AG10803 (cell line): ENCODE measurements around the gene INO80E.
"Not testable (repeated sequence)": the region's sequence is repeated elsewhere in the genome, so short reads cannot be mapped to it uniquely, and the experiment has no call there.

Experiments
- DNase-seq: peaks from one replicate; pipeline ENCODE4 v3.0.0; 2010; ENCODE audit warnings: low read depth
- H3K4me3 ChIP-seq: 2 replicates; pipeline ENCODE4 v1.5.1; 2011; ENCODE audit warnings: mild to moderate bottlenecking, low read length, control low read depth
- TF ChIP-seq, protein P1 (sequence below): conservative IDR thresholded peaks from 2 replicates; pipeline ENCODE4 v1.5.1; 2011; ENCODE audit warnings: mild to moderate bottlenecking, low read length, control low read depth, inconsistent platforms

The INO80E gene

DNA sequence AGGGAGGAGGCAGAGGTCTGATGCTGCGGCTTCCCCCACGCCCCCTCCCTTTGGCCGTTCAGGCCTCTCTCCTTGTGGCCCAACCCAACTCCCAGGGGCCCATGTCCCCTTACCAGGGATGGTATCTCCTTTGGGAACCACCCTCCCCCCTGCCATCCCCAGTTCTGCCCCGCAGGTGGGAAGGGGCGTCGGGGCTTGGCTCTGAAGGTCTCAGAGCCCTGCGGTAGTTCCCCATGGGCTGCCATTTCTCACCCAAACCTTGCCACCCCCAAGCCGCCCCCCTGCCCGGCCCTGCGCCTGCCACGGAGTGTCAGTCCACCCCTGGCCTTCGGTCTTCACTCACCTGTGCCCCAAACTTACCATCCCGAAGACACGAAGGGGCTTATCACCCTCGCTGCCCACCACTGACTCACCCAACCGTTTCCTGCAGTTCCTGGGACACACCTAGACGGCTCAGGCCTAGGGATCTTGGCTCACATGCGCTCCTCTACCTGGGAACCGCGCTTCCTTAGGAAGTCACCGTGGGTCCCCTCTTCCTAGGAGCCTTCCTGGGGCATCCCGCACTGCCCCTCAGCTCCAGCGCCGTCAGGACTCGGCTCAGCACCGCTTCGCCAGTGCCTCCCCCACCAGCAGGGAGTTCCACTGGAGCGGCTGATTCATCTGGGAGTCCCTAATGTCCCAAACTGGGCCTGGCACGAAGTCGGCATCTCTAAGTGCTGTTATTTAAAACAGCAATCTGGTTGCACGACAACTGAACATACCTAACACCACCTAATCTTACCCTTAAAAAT, 15.9 kb downstream of the INO80E start:
- DNase-seq: no peak
- no peak overlapping the region for H3K4me3 ChIP-seq
- TF ChIP-seq, protein P1, sequence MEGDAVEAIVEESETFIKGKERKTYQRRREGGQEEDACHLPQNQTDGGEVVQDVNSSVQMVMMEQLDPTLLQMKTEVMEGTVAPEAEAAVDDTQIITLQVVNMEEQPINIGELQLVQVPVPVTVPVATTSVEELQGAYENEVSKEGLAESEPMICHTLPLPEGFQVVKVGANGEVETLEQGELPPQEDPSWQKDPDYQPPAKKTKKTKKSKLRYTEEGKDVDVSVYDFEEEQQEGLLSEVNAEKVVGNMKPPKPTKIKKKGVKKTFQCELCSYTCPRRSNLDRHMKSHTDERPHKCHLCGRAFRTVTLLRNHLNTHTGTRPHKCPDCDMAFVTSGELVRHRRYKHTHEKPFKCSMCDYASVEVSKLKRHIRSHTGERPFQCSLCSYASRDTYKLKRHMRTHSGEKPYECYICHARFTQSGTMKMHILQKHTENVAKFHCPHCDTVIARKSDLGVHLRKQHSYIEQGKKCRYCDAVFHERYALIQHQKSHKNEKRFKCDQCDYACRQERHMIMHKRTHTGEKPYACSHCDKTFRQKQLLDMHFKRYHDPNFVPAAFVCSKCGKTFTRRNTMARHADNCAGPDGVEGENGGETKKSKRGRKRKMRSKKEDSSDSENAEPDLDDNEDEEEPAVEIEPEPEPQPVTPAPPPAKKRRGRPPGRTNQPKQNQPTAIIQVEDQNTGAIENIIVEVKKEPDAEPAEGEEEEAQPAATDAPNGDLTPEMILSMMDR: no peak

DNA sequence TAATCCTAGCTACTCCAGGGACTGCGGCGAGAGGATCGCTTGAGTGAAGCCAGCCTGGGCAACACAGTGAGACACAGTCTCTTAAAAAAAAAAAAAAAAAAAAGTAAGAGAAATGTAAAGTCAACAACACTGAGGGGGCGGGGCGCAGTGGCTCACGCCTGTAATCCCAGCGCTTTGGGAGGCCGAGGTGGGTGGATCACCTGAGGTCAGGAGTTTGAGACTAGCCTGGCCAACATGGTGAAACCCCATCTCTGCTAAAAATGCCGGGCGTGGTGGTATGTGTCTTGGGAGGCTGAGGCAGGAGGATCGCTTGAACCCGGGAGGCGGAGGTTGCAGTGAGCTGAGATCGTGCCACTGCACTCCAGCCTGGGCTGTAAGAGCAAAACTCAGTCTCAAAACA, 16.6 kb downstream of the INO80E start:
- DNase-seq, H3K4me3 ChIP-seq: not testable (repeated sequence)

DNA sequence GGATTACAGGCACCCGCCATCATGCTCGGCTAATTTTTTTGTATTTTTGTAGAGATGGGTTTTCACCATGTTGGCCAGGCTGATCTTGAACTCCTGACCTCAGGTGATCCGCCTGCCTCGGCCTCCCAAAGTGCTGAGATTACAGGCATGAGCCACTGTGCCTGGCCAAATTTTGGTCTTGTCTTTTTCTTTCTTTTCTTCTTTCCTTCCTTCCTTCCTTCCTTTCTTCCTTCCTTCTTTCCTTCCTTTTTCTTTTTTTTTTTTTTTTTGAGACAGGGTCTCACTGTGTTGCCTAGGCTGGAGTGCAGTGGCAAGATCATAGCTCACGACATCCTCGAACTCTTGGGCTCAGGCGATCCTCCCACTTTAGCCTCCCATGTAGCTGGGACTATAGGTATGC, 19.4 kb downstream of the INO80E start:
- DNase-seq, H3K4me3 ChIP-seq: not testable (repeated sequence)

DNA sequence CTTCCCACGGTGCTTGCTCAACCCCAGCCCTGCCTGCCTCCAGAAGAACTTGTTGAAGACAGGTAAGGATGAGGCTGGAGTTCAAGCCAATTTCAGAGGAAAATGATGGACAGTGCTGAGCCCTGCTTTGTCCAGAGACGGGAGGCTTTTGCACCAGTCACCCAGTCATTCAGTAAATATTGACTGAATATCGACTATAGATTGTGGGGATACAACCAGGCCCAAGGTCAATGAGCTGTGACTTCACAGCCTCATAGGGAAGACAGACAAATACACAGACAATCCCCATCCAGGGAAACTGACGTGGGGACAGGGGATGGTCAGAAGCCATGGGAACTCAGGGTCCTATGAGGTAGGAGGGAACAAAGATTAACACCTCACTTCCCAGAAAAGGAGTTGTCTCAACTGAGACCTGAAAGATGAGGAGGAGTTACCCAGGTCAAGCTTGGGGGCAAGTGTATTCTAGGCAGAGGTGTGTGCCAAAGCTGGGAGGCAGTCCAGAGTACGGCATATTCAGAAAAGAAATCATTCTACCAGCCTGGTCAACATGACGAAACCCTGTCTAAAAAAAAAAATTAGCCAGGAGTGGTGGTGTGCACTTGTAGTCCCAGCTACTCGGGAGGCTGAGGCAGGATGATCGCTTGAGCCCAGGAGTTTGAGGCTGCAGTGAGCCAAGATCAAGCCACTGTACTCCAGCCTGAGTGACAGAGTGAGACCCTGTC, 20.7 kb downstream of the INO80E start:
- no peak overlapping the region for H3K4me3 ChIP-seq
- TF ChIP-seq, protein P1: no peak
- DNase-seq: no peak

DNA sequence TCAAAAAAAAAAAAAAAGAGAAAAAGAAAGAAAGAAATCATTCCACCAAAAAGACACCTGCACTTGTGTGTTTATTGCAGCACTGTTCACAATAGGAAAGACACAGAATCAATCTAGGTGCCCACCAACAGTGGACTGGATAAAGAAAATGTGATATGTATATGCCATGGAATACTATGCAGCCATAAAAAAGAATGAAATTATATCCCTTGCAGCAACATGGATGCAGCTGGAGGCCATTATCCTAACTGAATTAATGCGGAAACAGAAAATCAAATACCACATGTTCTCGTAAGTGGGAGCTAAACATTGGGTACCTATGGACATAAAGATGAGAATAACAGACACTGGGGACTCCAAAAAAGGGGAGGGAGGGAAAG, 21.2 kb downstream of the INO80E start:
- DNase-seq: no peak
- TF ChIP-seq, protein P1: no peak
- H3K4me3 ChIP-seq: no peak overlapping the region

DNA sequence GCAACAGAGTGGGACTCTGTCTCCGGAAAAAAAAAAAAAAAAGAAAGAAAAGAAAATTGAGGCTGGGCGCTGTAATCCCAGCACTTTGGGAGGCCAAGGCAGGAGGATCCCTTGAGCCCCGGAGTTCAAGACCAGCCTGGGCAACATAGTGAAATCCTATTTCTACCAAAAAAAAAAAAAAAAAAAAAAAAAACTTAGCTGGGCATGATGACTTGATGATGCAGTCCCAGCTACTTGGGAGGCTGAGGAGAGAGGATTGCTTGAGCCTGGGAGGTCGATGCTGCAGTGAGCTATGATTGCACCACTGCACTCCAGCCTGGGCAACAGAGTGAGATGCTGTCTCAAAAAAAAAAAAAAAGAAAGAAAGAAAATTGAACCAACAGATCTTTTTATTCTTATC, 21.9 kb downstream of the INO80E start:
- not testable (repeated sequence) for H3K4me3 ChIP-seq, DNase-seq

DNA sequence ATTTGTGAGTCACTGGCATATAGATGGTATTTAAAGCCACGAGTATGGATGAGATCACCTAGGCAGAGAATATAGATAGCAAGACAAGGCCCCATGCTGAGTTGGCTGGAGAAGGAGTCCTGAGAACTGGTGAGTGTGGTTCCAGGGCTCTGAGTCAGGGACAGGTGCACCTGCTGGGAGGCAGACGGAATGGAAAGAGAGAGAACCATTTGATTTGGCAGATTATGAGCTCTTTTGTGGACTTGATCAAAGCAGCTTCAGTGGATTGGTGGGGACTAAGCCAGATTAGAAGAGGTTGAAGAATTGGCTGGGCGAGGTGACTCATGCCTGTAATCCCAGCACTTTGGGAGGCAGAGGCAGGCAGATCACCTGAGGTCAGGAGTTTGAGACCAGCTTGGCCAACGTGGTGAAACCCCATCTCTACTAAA, 22.7 kb downstream of the INO80E start:
- TF ChIP-seq, protein P1: no peak
- no peak overlapping the region for H3K4me3 ChIP-seq
- DNase-seq: no peak

DNA sequence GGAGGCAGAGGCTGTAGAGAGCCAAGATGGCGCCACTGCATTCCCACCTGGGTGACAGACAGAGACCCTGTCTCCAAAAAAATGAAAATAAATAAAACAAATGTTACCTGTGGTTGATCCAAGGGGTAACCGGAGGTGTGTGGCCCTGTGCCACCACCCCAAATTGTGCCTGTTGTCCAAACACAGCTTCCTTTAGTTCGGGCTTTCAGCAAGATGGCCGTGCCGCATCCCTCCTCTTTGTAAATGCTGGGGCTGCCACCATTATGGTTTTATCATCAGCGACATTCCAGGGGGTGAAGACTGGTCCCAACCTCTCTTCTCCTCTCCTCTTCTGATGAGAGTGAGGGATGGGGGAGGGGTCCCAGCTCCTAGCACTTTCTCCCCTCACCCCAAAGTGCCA, 26.8 kb downstream of the INO80E start, which contains the start of gene C16orf92:
TSS of gene C16orf92 (plus strand) at position 312 of the 400 bp plus-strand sequence. CDS start 143 bp downstream, outside the sequence.
- TF ChIP-seq, protein P1: no peak
- no peak within 1 kb of the TSS for H3K4me3 ChIP-seq
- DNase-seq: no peak
